ENCODE measurements around the gene HAND2. TPM values are rescaled to one million over a fixed set of nuclear protein-coding genes. Genes with fewer than 3 reads are reported as not detected.
A peak's percentile ranks its signal among the peaks of the same experiment; 100 is the strongest.

HAND2 gene
- total RNA-seq, 1 donor from 2014 or later: 0.11 TPM

- DNase-seq (ENCODE audit: low read depth): no peak
Measured at GRCh38 chr4:173536808-173537429, 6.9 kb upstream of the HAND2 start.

DNA sequence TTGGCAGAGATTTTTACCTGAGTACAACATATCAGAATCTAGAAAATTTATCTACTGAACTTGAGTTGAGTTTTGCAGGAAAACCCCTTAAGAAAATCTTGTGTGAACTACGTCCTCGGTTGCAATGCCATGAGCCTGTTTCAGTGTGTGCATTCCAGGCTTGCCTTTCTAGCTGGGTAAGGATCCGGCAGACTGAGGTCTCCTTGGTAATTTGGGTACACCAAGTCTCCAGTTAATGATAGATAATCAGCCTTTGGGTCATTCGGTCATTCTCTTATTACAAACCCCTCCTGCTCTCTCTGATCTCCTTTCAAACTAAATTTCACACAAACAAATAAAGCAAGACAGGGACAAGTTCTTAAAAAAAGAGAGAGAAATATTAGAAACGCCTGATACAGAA lies 5.9 kb upstream of the HAND2 start:
- DNase-seq (ENCODE audit: low read depth): no peak

GRCh38 chr4:173535165-173535902 lies 5.3 kb upstream of the HAND2 start:
- DNase-seq (ENCODE audit: low read depth): no peak

DNA sequence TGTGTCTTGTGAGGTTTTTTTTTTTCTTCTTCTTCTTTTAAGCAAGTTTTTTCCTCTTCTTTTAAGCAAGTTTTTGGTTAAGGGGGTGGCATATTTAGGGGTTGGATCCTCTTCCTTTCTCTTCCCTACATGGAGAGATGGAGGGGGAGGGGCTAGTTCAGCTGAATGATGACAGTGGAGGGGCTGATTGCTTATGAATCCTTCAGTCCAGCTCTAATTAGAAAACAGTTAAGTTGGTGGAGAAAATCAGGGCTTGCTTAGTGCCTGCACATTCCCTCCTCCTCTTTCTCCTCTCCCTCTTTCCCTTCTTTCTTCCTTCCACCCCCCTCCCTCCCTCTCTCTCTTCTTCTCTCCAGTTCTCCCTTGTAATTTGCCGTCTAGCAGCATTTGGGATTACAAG lies 4.4 kb upstream of the HAND2 start:
- DNase-seq (ENCODE audit: low read depth): no peak

DNA sequence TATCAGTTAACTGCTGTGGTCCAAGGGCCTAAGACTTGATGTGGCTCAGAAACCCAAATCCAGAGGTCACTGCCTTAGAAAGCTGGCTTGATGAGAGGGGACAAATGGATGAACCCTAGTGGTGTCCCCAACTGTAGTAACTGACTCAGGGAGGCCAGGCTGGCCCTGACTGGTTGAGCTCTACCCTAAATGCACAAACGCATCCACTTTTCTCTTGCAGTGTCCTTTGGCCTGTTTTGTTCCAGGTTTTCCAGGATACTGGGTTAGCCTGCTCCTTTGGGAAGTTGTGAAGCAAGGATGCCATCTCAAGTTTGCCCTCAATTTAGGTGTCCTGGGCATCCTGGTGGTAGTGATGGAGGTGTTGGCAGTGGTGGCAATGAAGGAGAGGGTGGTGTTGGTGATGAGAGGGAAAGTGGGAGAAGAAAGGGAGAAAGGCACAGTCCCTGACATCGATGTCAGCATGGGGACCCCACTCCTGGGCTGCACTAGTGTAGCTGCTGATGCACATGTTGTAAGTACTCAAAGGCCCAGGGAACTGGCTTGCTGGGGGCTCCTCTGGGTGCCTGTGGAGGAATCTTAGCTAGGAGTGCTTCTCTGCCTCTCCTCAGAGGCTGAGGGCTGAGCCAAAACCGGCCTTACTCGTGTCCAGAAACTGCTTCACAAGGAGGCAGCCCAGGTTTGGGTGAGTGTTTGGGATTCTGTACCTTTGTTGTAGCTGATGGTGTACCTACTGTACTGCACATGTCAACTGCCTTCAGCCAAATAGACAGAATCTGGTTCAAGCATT lies 2.9 kb upstream of the HAND2 start:
- DNase-seq (ENCODE audit: low read depth): no peak

DNA sequence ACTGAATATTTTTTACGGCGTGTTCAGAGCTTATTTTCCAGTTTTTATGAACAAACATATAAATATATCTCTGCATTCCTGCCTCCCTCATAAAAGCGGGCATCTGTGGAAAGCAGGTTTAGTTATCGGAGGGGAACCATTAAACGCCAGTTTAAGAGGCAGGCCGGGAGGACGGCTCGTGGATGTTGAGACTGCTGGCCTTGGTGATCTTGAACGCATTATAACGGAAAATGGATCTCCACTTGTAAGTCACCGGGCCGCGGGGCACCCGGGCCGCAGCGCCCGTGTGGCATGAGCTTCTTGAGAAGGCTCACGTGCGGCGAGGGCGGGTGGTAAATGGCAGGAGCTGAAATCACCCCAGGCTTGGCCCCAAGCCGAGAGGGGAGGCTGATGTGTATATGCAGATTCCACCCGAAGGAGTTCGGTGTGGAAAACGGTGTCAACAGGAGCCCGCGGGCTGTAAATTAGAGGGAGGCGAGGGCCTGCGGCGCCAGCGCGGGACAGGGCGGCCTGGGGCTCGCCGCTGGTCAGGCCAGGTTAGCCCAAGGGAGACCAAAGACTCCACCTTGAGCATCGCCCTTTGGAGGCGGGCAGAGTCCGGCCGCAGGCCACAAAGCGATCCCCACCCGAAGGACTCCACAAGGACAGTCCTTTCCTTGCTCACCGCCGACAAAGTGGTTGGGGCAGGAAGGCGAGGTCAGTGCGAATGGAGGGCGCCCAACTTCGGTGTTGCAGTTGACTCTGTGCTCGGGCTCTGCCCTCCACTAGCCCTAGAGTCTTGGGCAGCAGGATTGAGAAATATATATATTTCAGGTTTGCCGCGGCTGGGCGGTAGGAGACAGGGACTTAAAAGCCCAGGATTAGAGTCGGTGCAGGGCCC lies 1.3 kb upstream of the HAND2 start:
- DNase-seq (ENCODE audit: low read depth): no peak

DNA sequence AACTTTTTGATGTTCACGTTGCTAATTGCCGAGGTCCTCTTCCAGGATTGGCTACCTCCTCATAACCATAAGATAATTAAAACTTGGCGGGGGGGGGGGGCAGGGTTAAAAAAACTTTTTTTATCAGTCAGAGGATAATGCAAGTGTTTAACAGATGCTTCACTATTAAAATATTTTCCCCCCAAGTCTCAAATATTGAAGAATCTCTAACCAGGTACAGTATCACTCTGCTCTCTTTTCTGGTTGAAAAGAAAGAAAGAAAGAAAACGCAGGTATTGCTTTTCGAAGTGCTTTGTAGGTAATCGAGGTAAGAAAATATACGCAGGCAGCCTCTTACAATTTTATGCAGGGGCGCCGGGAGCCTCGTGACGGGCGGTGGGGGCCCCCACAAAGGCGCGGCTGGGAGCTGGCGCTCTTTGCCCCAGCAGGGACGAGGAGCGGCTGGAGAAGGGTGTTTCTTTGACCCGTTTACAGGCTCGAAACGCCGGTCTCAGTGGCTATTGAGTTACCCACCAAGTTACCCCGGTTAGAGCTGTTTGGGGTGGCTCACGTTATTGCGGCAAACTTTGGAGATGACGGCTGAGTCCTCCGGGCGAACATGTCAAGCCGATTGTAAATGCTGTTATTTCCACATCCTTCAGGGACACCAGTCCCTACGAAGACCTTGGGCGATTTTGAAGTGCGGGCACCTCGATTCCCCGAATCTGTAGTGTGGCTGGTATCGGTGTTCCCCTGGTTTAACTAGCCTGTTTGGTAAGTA lies 477 bp upstream of the HAND2 start:
- DNase-seq (ENCODE audit: low read depth): no peak

DNA sequence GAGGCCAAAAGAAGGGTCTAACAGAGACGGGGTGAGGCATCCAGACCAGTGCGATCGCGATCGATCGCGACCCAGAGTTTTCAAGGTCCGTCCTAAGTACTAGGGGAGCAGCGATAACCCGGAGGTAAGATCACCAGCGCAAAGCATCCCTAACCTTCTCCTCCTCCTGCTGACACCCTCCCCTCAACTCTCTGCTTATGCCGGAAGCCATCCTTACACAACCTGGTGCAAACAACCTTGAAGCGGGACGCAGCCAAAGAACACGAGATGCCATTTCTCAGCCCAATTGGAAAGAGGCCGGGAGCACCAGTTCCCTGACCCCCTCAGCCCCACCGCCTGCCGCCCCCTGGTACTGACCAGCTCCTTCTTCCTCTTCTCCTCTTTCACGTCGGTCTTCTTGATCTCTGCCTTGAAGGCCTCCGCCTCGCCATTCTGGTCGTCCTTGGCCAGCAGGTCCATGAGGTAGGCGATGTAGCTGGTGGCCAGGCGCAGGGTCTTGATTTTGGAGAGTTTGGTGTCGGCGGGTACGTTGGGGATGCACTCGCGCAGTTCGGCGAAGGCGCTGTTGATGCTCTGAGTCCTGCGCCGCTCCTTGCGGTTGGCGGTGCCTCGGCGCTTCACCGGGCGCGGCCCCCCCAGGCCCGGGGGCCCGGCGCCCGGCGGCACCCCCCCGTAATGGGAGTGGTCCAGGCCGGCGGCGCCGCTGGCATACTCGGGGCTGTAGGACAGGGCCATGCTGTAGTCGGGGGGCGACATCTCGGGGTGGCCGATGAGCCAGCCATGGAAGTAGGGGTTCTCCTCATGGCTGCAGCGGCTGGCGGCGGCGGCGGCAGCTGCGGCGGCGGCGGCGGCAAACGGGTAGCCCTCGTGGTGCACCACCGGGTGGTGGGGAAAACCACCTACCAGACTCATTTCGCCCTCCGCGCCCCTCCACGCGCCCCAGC lies 1.4 kb downstream of the HAND2 start:
- DNase-seq (ENCODE audit: low read depth): no peak

- DNase-seq (ENCODE audit: low read depth): no peak
Measured at GRCh38 chr4:173527103-173527891, 2.7 kb downstream of the HAND2 start.

DNA sequence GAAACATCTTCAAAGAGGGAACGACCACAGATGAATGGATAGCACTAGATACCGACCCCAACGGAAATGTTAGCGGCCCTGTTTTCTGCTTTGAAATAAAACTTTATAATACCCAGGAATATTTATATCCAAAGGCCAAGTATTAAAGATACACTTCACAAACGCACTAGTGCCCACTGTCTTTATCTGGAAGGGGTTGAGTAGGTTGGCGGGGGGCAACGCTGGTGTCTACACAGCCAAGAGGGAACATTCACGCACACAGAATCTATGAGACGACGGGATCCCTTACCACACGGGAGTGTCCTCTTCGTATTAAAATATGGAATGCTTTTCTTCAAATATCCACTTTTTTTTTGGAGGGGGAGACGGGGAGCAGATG lies 3.3 kb downstream of the HAND2 start:
- DNase-seq (ENCODE audit: low read depth): no peak

DNA sequence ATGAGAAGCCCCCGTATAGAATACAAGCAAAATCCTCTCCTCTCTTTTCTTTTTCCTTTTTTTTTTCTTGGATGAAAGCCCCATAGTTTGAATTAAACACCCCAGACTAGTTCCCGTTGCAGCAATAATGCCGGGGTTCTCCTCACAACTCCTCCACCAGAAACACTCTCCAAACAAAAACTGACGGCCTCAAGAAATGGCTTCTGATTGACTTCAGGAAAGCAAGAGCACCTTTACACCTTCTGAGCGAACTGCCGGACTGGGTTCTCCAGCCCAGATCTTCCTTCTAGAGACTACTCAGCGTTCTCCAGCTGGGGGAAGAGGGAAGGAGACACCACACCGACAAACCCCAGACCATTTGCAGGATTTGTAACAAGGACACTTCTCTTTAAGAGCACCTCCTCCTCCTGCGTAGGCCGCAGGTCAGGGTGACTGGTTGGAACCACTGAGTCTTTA lies 4.0 kb downstream of the HAND2 start:
- DNase-seq (ENCODE audit: low read depth): no peak

GRCh38 chr4:173525118-173526011 lies 4.7 kb downstream of the HAND2 start:
- no peak for DNase-seq (ENCODE audit: low read depth)

DNA sequence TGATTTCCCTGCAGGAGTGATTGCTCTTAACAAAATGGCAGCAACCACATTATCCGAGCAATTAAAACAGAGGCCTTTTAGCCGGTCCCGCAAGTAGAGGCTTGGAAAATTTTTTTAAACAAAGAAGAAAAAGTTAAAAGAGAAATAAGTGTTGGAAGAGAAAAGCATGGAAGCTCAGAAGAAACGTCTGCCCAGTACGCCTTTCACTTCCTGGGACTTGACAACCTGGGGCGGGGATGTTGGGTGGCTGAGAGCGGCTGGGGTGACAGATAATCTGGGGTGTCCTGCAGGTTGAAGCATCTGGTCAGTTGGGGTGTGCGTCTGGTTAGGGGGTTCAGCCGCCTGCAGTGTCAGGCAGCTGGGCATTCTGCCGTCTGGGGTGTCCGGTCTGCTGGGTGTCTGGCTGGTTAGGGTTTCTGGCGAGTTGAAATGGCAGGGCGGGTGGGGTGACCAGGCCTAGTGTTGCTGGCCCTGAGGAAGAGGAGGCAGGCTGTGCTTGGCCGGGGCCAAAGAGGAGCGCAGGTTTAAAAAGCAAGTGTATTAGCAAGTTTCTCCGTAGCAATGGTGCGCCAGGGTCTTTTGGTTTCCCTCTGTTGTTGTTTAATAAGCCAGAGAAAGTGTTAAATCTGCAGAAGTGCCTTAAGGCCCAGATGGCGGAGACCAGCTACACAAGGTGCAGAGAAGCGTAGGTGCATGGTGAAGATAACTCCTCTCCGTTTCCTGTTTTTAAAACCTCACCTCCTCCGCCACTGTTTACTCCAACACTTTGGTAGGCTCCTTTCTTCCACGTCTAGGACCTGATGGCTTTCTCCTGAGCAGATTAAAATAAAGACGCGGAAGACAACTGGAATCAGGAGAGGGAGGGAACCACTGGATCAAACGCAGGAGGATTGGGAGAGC lies 5.6 kb downstream of the HAND2 start:
- no peak for DNase-seq (ENCODE audit: low read depth)

DNA sequence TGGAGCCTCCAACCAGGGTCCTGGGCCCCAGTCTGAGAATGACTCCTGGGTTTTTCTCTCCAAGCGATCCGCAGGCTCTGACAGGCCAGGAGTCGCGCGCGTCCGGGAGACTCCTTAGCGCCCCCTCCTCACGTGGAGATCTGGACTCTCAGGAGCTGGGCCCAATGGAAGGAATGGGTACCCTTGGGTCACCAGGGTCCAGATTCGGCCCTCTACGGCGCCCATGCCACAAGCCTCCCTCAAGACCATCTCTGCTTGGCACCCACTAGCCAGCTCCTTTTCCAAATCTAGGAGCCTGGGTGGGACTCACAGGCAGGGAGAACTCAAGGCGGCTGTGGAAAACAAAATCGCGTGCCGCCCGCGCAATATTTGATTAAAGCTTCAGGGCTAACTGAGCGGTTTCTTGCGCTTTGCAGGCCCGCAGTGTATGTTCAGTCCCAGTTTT lies 7.1 kb downstream of the HAND2 start:
- DNase-seq (ENCODE audit: low read depth): no peak

DNA sequence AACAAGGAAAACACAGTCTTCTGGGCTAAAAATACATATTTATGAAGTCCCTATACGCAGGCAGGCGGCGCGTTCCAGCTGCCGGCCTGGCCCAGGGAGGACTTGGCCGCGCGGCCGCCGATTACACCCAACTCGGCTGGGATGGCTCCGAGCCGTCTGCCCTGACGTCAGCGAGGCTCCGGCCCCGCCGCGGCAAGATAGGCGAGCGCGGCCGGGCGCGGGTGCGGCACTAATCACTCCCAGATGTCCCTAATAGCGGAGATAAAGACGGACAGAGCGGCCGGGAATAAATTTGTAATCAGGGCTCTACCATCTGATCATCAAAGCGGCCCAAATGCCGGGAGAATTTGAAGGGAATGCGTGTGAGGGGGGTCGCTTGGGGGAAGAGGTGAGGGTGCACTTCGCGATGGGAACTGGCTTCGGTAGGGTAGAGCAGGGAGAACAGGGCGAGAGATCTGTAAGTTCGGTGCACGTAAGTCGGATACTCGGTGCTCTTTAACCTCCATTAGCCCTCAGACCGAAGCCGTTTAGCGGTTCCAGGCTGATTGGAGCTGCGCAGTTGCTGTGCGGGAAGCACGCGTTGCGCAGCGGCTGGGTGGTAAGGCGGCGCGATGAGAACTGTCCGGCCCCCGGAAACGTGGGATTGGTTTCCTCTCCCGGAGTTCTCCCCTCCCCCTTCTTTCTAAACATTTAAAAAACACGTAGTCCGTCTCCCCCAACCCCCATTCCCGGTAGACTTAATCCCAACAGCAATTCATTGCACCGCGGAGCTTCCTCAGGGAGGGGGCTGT lies 7.7 kb downstream of the HAND2 start:
- peak; percentile 63 for DNase-seq (ENCODE audit: low read depth)

Measured in myocyte (in vitro differentiated cells).